ENCODE results near the gene FOXP1. TPM values are rescaled to one million over a fixed set of nuclear protein-coding genes. Genes with fewer than 3 reads are reported as not detected.

The FOXP1 gene
- total RNA-seq, 1 donor from 2014 or later: 107 TPM

- TF ChIP-seq EZH2 (IDR thresholded peaks at IDR 0.05; ENCODE audit: insufficient read depth, low read length): no peak
- TF ChIP-seq, protein P1, sequence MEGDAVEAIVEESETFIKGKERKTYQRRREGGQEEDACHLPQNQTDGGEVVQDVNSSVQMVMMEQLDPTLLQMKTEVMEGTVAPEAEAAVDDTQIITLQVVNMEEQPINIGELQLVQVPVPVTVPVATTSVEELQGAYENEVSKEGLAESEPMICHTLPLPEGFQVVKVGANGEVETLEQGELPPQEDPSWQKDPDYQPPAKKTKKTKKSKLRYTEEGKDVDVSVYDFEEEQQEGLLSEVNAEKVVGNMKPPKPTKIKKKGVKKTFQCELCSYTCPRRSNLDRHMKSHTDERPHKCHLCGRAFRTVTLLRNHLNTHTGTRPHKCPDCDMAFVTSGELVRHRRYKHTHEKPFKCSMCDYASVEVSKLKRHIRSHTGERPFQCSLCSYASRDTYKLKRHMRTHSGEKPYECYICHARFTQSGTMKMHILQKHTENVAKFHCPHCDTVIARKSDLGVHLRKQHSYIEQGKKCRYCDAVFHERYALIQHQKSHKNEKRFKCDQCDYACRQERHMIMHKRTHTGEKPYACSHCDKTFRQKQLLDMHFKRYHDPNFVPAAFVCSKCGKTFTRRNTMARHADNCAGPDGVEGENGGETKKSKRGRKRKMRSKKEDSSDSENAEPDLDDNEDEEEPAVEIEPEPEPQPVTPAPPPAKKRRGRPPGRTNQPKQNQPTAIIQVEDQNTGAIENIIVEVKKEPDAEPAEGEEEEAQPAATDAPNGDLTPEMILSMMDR (IDR thresholded peaks at IDR 0.05; ENCODE audit: insufficient read depth, low read depth, low read length): no peak
- Histone ChIP-seq H2AFZ (ENCODE audit: low read depth, low read length) (no peak overlapping the region), H3K9me3 (ENCODE audit: insufficient read depth, low read depth, low read length) (no peaks in the 10 kb centered on the region), H3K4me1 (ENCODE audit: insufficient read depth, low read length) (peaks cover 38% of the 10 kb centered on the region), H4K20me1 (ENCODE audit: insufficient read depth, low read length) (peaks cover 10% of the 10 kb centered on the region), H3K4me3 (ENCODE audit: insufficient read depth, low read depth, low read length) (peak overlapping the region; percentile 95), H3K9ac (ENCODE audit: low read length) (peak overlapping the region; percentile 98), H3K27ac (ENCODE audit: low read depth, low read length) (peak overlapping the region; percentile 98), H3K79me2 (ENCODE audit: insufficient read depth, low read length) (peaks cover 95% of the 10 kb centered on the region), H3K36me3 (ENCODE audit: insufficient read depth, low read length) (no peaks in the 10 kb centered on the region), H3K27me3 (ENCODE audit: insufficient read depth, low read length) (no peaks in the 10 kb centered on the region), H3K4me2 (ENCODE audit: low read length) (peak overlapping the region; percentile 97)
- H3K27me3 Mint-ChIP-seq (ENCODE audit: low read depth, unreplicated experiment): no peaks in the 10 kb centered on the region
- H3K36me3 Mint-ChIP-seq (ENCODE audit: low read depth, unreplicated experiment): no peaks in the 10 kb centered on the region
- peak; percentile 57 for DNase-seq (ENCODE audit: low read depth)
- H3K9me3 Mint-ChIP-seq (ENCODE audit: unreplicated experiment): no peaks in the 10 kb centered on the region
- no peak overlapping the region for H3K27ac Mint-ChIP-seq (ENCODE audit: unreplicated experiment)
- peaks cover 41% of the 10 kb centered on the region for H3K4me1 Mint-ChIP-seq (ENCODE audit: low read depth, unreplicated experiment)
- no peak overlapping the region for H3K4me3 Mint-ChIP-seq (ENCODE audit: unreplicated experiment)
- FAIRE-seq: no peak
These were observed 520.4 kb downstream of the FOXP1 start for GRCh38 chr3:71062952-71063772.

GRCh38 chr3:71062037-71062932, 521.2 kb downstream of the FOXP1 start:
- H3K27me3 Mint-ChIP-seq (ENCODE audit: low read depth, unreplicated experiment): no peaks in the 10 kb centered on the region
- H3K4me3 ChIP-seq (ENCODE audit: insufficient read depth, low read depth, low read length): peak overlapping the region; percentile 95
- H3K9me3 ChIP-seq (ENCODE audit: insufficient read depth, low read depth, low read length): no peaks in the 10 kb centered on the region
- peak overlapping the region; percentile 98 for H3K27ac ChIP-seq (ENCODE audit: low read depth, low read length)
- H3K36me3 Mint-ChIP-seq (ENCODE audit: low read depth, unreplicated experiment): no peaks in the 10 kb centered on the region
- peaks cover 42% of the 10 kb centered on the region for H3K4me1 ChIP-seq (ENCODE audit: insufficient read depth, low read length)
- H3K9ac ChIP-seq (ENCODE audit: low read length): peak overlapping the region; percentile 98
- H4K20me1 ChIP-seq (ENCODE audit: insufficient read depth, low read length): peaks cover 10% of the 10 kb centered on the region
- TF ChIP-seq, protein P1 (IDR thresholded peaks at IDR 0.05; ENCODE audit: insufficient read depth, low read depth, low read length): no peak
- TF ChIP-seq EZH2 (IDR thresholded peaks at IDR 0.05; ENCODE audit: insufficient read depth, low read length): no peak
- DNase-seq (ENCODE audit: low read depth) (no peak), FAIRE-seq (peak; percentile 79)
- no peaks in the 10 kb centered on the region for H3K9me3 Mint-ChIP-seq (ENCODE audit: unreplicated experiment)
- peaks cover 96% of the 10 kb centered on the region for H3K79me2 ChIP-seq (ENCODE audit: insufficient read depth, low read length)
- H3K36me3 ChIP-seq (ENCODE audit: insufficient read depth, low read length): no peaks in the 10 kb centered on the region
- peak overlapping the region; percentile 97 for H3K4me2 ChIP-seq (ENCODE audit: low read length)
- H3K27ac Mint-ChIP-seq (ENCODE audit: unreplicated experiment): peak overlapping the region; percentile 10
- H3K27me3 ChIP-seq (ENCODE audit: insufficient read depth, low read length): no peaks in the 10 kb centered on the region
- no peak overlapping the region for H2AFZ ChIP-seq (ENCODE audit: low read depth, low read length)
- peak overlapping the region; percentile 62 for H3K4me3 Mint-ChIP-seq (ENCODE audit: unreplicated experiment)
- peaks cover 39% of the 10 kb centered on the region for H3K4me1 Mint-ChIP-seq (ENCODE audit: low read depth, unreplicated experiment)

Data from astrocyte (in vitro differentiated cells and primary cell).